ENCODE measurements around the gene ZRANB1. TPM values are rescaled to one million over a fixed set of nuclear protein-coding genes. Genes with fewer than 3 reads are reported as not detected.
A peak's percentile ranks its signal among the peaks of the same experiment; 100 is the strongest.
"Not testable (repeated sequence)": the region's sequence is repeated elsewhere in the genome, so short reads cannot be mapped to it uniquely, and the experiment has no call there.

ZRANB1 gene
- total and polyA plus RNA-seq, 2 of the 4 experiments (the other 2 are of a cell fraction): 11.2 to 24.7 TPM

GRCh38 chr10:124987788-124988187 lies 45.9 kb downstream of the ZRANB1 start:
- H3K14ac ChIP-seq (replicated peaks; ENCODE audit: low read depth, low read length): no peak overlapping the region
- no peak overlapping the region for H3K56ac ChIP-seq (ENCODE audit: extremely low read depth, insufficient read depth, low read length)
- BruUV-seq (replicated peaks): no TSS peak
- H2BK15ac ChIP-seq (ENCODE audit: low read depth, low read length): no peak overlapping the region
- H3K9ac ChIP-seq (ENCODE audit: low read depth, low read length): no peak overlapping the region
- no peak overlapping the region for H2AK5ac ChIP-seq (ENCODE audit: low read depth, low read length)
- no peak overlapping the region for H3K18ac ChIP-seq (ENCODE audit: low read depth, low read length)
- H4K20me1 ChIP-seq (ENCODE audit: insufficient read depth, low read length): peaks cover 28% of the 10 kb centered on the region
- peaks cover 56% of the 10 kb centered on the region for H3K36me3 ChIP-seq (ENCODE audit: control insufficient read depth, insufficient read depth, low read length)
- no peaks in the 10 kb centered on the region for H3K4me1 ChIP-seq (ENCODE audit: control insufficient read depth, insufficient read depth, low read length)
- ATAC-seq (ENCODE audit: low read depth) (no peak), DNase-seq (no peak)
- no peak overlapping the region for H3K4ac ChIP-seq (ENCODE audit: low read depth, low read length)
- no peaks in the 10 kb centered on the region for H3K27me3 ChIP-seq (ENCODE audit: control insufficient read depth, insufficient read depth, low read length)
- intact Hi-C loops (cut with micrococcal nuclease) (loop anchor here (10.0 kb wide), 1 partner anchor 453 kb away; no protein-coding TSS in a partner anchor), dilution Hi-C loops (cut with HindIII; ENCODE audit: low sequenced_read_pairs, unreplicated experiment) (no loop called here), in situ Hi-C loops (cut with MboI; ENCODE audit: low sequenced_read_pairs) (loop anchor here (25.0 kb wide), 1 partner anchor 450 kb away; no protein-coding TSS in a partner anchor)
- H3K23ac ChIP-seq (ENCODE audit: low read depth, low read length): no peak overlapping the region
- no peak overlapping the region for H3K4me3 ChIP-seq (ENCODE audit: insufficient read depth, low read depth, low read length)
- H3K79me1 ChIP-seq (ENCODE audit: low read depth in 1 of 2, low read length in 2 of 2): peaks cover 20 to 52% of the 10 kb centered on the region in 2 experiments
- H2AK9ac ChIP-seq (replicated peaks; ENCODE audit: low read depth, low read length, poor library complexity): no peak overlapping the region
- H4K5ac ChIP-seq (ENCODE audit: low read depth, low read length): no peak overlapping the region
- peaks cover 9% of the 10 kb centered on the region; the same call in 1 of the 2 replicates for H3K9me1 ChIP-seq (ENCODE audit: insufficient read depth, low read length)
- H4K91ac ChIP-seq (ENCODE audit: insufficient read depth, low read depth, low read length): no peak overlapping the region
- H2BK20ac ChIP-seq (ENCODE audit: low read depth, low read length): no peak overlapping the region
- H3K27ac ChIP-seq (ENCODE audit: insufficient read depth, low read length): no peak overlapping the region
- H3K9me3 ChIP-seq (ENCODE audit: control insufficient read depth, insufficient read depth, low read length): no peaks in the 10 kb centered on the region
- CTCF ChIA-PET: interaction anchor here (0.6 kb wide), 1 partner anchor 139 kb away, joined by 4 read pairs; no protein-coding TSS in a partner anchor
- no peak overlapping the region for H3K4me2 ChIP-seq (ENCODE audit: low read depth, low read length)
- POLR2A ChIA-PET (ENCODE audit: unreplicated experiment): no interaction called here
- TF ChIP-seq ELK1 (IDR thresholded peaks at IDR 0.05; ENCODE audit: borderline replicate concordance, low read depth, low read length) (no peak), MXI1 (IDR thresholded peaks at IDR 0.05; ENCODE audit: borderline replicate concordance, low read depth, low read length) (no peak), SMC3 (IDR thresholded peaks at IDR 0.05; ENCODE audit: low read depth, low read length) (no peak), USF2 (IDR thresholded peaks at IDR 0.05; ENCODE audit: low read depth, low read length) (no peak), POLR2A (IDR thresholded peaks at IDR 0.05; ENCODE audit: low read depth, low read length) (no peak), FOS (IDR thresholded peaks at IDR 0.05; ENCODE audit: low read depth, low read length) (no peak)
- no peak overlapping the region for H2BK120ac ChIP-seq (ENCODE audit: low read depth, low read length)
- H4K8ac ChIP-seq (ENCODE audit: low read depth in 2 of 2, low read length in 2 of 2): no peak overlapping the region
- no peak overlapping the region for H2AFZ ChIP-seq (replicated peaks; ENCODE audit: low read length, poor library complexity)
- H2BK5ac ChIP-seq (ENCODE audit: low read depth, low read length, poor library complexity, severe bottlenecking): no peak overlapping the region
- whole genome bisulfite sequencing, 2 experiments (ENCODE audit: extremely low coverage in 2 of 2, insufficient read length in 1 of 2): no CpG with 5 or more reads among the region's 1 CpG

- H3K79me1 ChIP-seq (ENCODE audit: low read depth in 1 of 2, low read length in 2 of 2): peaks cover 15 to 42% of the 10 kb centered on the region in 2 experiments
- POLR2A ChIA-PET (ENCODE audit: unreplicated experiment): not testable (repeated sequence)
Observed at GRCh38 chr10:124988753-124989152, 46.8 kb downstream of the ZRANB1 start.

More at GRCh38 chr10:124988753-124989152, 46.8 kb downstream of the ZRANB1 start:
- H2BK5ac ChIP-seq (ENCODE audit: low read depth, low read length, poor library complexity, severe bottlenecking); H3K9me1 ChIP-seq (ENCODE audit: insufficient read depth, low read length); H3K4me2 ChIP-seq (ENCODE audit: low read depth, low read length); H3K9ac ChIP-seq (ENCODE audit: low read depth, low read length); H3K4ac ChIP-seq (ENCODE audit: low read depth, low read length); H3K27ac ChIP-seq (ENCODE audit: insufficient read depth, low read length); DNase-seq; H3K27me3 ChIP-seq (ENCODE audit: control insufficient read depth, insufficient read depth, low read length); H2AK9ac ChIP-seq (replicated peaks; ENCODE audit: low read depth, low read length, poor library complexity); H2BK120ac ChIP-seq (ENCODE audit: low read depth, low read length); H4K8ac ChIP-seq (ENCODE audit: low read depth in 2 of 2, low read length in 2 of 2); H2BK15ac ChIP-seq (ENCODE audit: low read depth, low read length); H3K9me3 ChIP-seq (ENCODE audit: control insufficient read depth, insufficient read depth, low read length); ATAC-seq (ENCODE audit: low read depth); H3K23ac ChIP-seq (ENCODE audit: low read depth, low read length); H3K4me3 ChIP-seq (ENCODE audit: insufficient read depth, low read depth, low read length); H3K4me1 ChIP-seq (ENCODE audit: control insufficient read depth, insufficient read depth, low read length); H3K56ac ChIP-seq (ENCODE audit: extremely low read depth, insufficient read depth, low read length); H2AFZ ChIP-seq (replicated peaks; ENCODE audit: low read length, poor library complexity); H4K91ac ChIP-seq (ENCODE audit: insufficient read depth, low read depth, low read length); H4K5ac ChIP-seq (ENCODE audit: low read depth, low read length); dilution Hi-C loops (cut with HindIII; ENCODE audit: low sequenced_read_pairs, unreplicated experiment); H2BK20ac ChIP-seq (ENCODE audit: low read depth, low read length); H3K18ac ChIP-seq (ENCODE audit: low read depth, low read length); H2AK5ac ChIP-seq (ENCODE audit: low read depth, low read length); H3K14ac ChIP-seq (replicated peaks; ENCODE audit: low read depth, low read length): not testable (repeated sequence)
- CTCF ChIA-PET: interaction anchor here (0.7 kb wide), 1 partner anchor 235 kb away, joined by 6 read pairs; no protein-coding TSS in a partner anchor
- intact Hi-C loops (cut with micrococcal nuclease): loop anchor here (10.0 kb wide), 1 partner anchor 454 kb away; no protein-coding TSS in a partner anchor
- Histone ChIP-seq H4K20me1 (ENCODE audit: insufficient read depth, low read length) (peaks cover 23% of the 10 kb centered on the region), H3K36me3 (ENCODE audit: control insufficient read depth, insufficient read depth, low read length) (peaks cover 60% of the 10 kb centered on the region)
- no CpG with 5 or more reads among the region's 4 CpGs for WGBS, 2 experiments (ENCODE audit: extremely low coverage in 2 of 2, insufficient read length in 1 of 2)
- TSS peak; percentile 92 for BruUV-seq (replicated peaks)
- in situ Hi-C loops (cut with MboI; ENCODE audit: low sequenced_read_pairs): loop anchor here (25.0 kb wide), 1 partner anchor 451 kb away; no protein-coding TSS in a partner anchor

Data from IMR-90 (cell line).